CD4-positive, alpha-beta memory T cell (primary cell): ENCODE results near the gene BBOX1. TPM values are rescaled to one million over a fixed set of nuclear protein-coding genes. Genes with fewer than 3 reads are reported as not detected.

Source experiments
- CTCF ChIA-PET: fragments of 350-600 bp; sonication (Branson Sonifier 250); formaldehyde crosslinking; loops from one replicate; lab custom pipeline; 2021; ENCODE audit warnings: inconsistent platforms; ENCODE audit not compliant: partially characterized antibody; lab: Charles Lee
- POLR2A ChIA-PET: fragments of 350-600 bp; sonication (Branson Sonifier 250); formaldehyde crosslinking; loops from one replicate; lab custom pipeline; 2021; ENCODE audit not compliant: partially characterized antibody; lab: Charles Lee
- DNase-seq, 5 donors: peaks; one replicate each; pipeline versions ENCODE4 v3.0.0 to v3.0.0-alpha.2; 2020 to 2022; ENCODE audit warnings: mixed read lengths in 1 of 5
- H3K27ac ChIP-seq: one replicate; pipeline ENCODE4 v1.7.0; 2013; ENCODE audit warnings: low read depth, low read length
- H3K27me3 ChIP-seq: 2 replicates; pipeline ENCODE4 v1.7.0; 2013; ENCODE audit warnings: mild to moderate bottlenecking, low read length, moderate library complexity; ENCODE audit not compliant: insufficient read depth
- H3K36me3 ChIP-seq: 2 replicates; pipeline ENCODE4 v1.7.0; 2013; ENCODE audit warnings: mild to moderate bottlenecking, low read length, moderate library complexity; ENCODE audit not compliant: insufficient read depth
- H3K4me1 ChIP-seq: 2 replicates; pipeline ENCODE4 v1.7.0; 2013; ENCODE audit warnings: mild to moderate bottlenecking, low read length, moderate library complexity; ENCODE audit not compliant: insufficient read depth
- H3K4me3 ChIP-seq, 2 donors: one replicate each; pipeline ENCODE4 v1.7.0; 2013; ENCODE audit warnings: low read length in 2 of 2, mild to moderate bottlenecking in 1 of 2
- H3K9me3 ChIP-seq, 2 donors: one replicate each; pipeline ENCODE4 v1.7.0; 2013; ENCODE audit warnings: low read length in 2 of 2, control low read depth in 1 of 2; ENCODE audit not compliant: control insufficient read depth in 1 of 2
- H3K27ac Mint-ChIP-seq, 7 donors: one replicate each; pipeline ENCODE4 v1.8.0; 2020 to 2021; ENCODE audit warnings: mixed read lengths in 7 of 7, mild to moderate bottlenecking in 6 of 7, inconsistent platforms in 3 of 7, moderate library complexity in 3 of 7
- H3K27me3 Mint-ChIP-seq, 2 donors: one replicate each; pipeline ENCODE4 v1.8.0; 2020 to 2021; ENCODE audit warnings: mixed read lengths in 2 of 2
- H3K36me3 Mint-ChIP-seq, 2 donors: one replicate each; pipeline ENCODE4 v1.8.0; 2020 to 2021; ENCODE audit warnings: mixed read lengths in 2 of 2, inconsistent platforms in 1 of 2, mild to moderate bottlenecking in 1 of 2
- H3K4me1 Mint-ChIP-seq, 4 donors: one replicate each; pipeline ENCODE4 v1.8.0; 2020 to 2021; ENCODE audit warnings: mixed read lengths in 4 of 4, mild to moderate bottlenecking in 1 of 4
- H3K4me3 Mint-ChIP-seq, 8 donors: one replicate each; pipeline ENCODE4 v1.8.0; 2020 to 2021; ENCODE audit warnings: mixed read lengths in 8 of 8, mild to moderate bottlenecking in 7 of 8, moderate library complexity in 6 of 8, inconsistent platforms in 3 of 8
- H3K9me3 Mint-ChIP-seq, 8 donors: one replicate each; pipeline ENCODE4 v1.8.0; 2020 to 2021; ENCODE audit warnings: mixed read lengths in 8 of 8, mild to moderate bottlenecking in 5 of 8, inconsistent platforms in 3 of 8, moderate library complexity in 1 of 8
- intact Hi-C: fragments of 100-400 bp; cut with micrococcal nuclease; formaldehyde crosslinking; loops from one replicate; pipeline ENCODE4 v1.15.1; 2023
- polyA plus RNA-seq, 2 donors: library from polyadenylated mRNA; unstranded; fragments of 300-500 nt; fragmentation: Illumina TruSeq; gene quantifications; one replicate each; pipeline ENCODE4 v1.2.3, GENCODE V29; 2021
- total RNA-seq, 2 experiments: library from RNA; stranded (reverse); gene quantifications; one replicate each; pipeline ENCODE4 v1.2.3, GENCODE V29; 2021

BBOX1 gene
- total and polyA plus RNA-seq, 4 experiments from 2014 or later, result not detected

GRCh38 chr11:27055065-27055682 lies 14.6 kb downstream of the BBOX1 start:
- H3K36me3 ChIP-seq, result no peaks in the 10 kb centered on the region
- intact Hi-C loops, result no loop called here
- no peaks in the 10 kb centered on the region for H3K36me3 Mint-ChIP-seq
- no peaks in the 10 kb centered on the region for H3K27me3 Mint-ChIP-seq
- H3K4me3 ChIP-seq, result no peak overlapping the region
- H3K4me1 Mint-ChIP-seq, result no peaks in the 10 kb centered on the region
- H3K4me3 Mint-ChIP-seq, result no peak overlapping the region
- CTCF ChIA-PET, result no interaction called here
- DNase-seq, result no peak
- peaks cover 0 to 10% (median 3%) of the 10 kb centered on the region in 8 donors for H3K9me3 Mint-ChIP-seq
- no peaks in the 10 kb centered on the region for H3K27me3 ChIP-seq
- H3K9me3 ChIP-seq, result no peaks in the 10 kb centered on the region
- no peak overlapping the region for H3K27ac ChIP-seq
- no peak overlapping the region for H3K27ac Mint-ChIP-seq
- no peaks in the 10 kb centered on the region for H3K4me1 ChIP-seq
- POLR2A ChIA-PET, result no interaction called here

GRCh38 chr11:27057091-27057780 lies 16.6 kb downstream of the BBOX1 start:
- Histone ChIP-seq H3K27ac (no peak overlapping the region), H3K4me3 (no peak overlapping the region), H3K4me1 (no peaks in the 10 kb centered on the region), H3K27me3 (no peaks in the 10 kb centered on the region), H3K9me3 (no peaks in the 10 kb centered on the region), H3K36me3 (no peaks in the 10 kb centered on the region)
- ChIA-PET CTCF (no interaction called here), POLR2A (no interaction called here)
- Mint-ChIP-seq H3K4me1 (no peaks in the 10 kb centered on the region), H3K27ac (no peak overlapping the region), H3K4me3 (no peak overlapping the region), H3K9me3 (peaks cover 0 to 8% (median 3%) of the 10 kb centered on the region in 8 donors), H3K36me3 (no peaks in the 10 kb centered on the region), H3K27me3 (peaks cover 0 to 2% of the 10 kb centered on the region in 2 donors)
- intact Hi-C loops, result no loop called here
- no peak for DNase-seq

GRCh38 chr11:27058456-27058855 lies 17.8 kb downstream of the BBOX1 start:
- no peak overlapping the region for H3K4me3 ChIP-seq
- intact Hi-C loops, result no loop called here
- no peak for DNase-seq
- no peaks in the 10 kb centered on the region for H3K4me1 Mint-ChIP-seq
- H3K27me3 ChIP-seq, result no peaks in the 10 kb centered on the region
- CTCF ChIA-PET, result no interaction called here
- no peak overlapping the region for H3K4me3 Mint-ChIP-seq
- peaks cover 0 to 2% of the 10 kb centered on the region in 2 donors for H3K27me3 Mint-ChIP-seq
- no peak overlapping the region for H3K27ac Mint-ChIP-seq
- no peaks in the 10 kb centered on the region for H3K36me3 ChIP-seq
- POLR2A ChIA-PET, result no interaction called here
- peaks cover 0 to 7% (median 3%) of the 10 kb centered on the region in 8 donors for H3K9me3 Mint-ChIP-seq
- no peaks in the 10 kb centered on the region for H3K9me3 ChIP-seq
- no peaks in the 10 kb centered on the region for H3K36me3 Mint-ChIP-seq
- no peak overlapping the region for H3K27ac ChIP-seq
- H3K4me1 ChIP-seq, result no peaks in the 10 kb centered on the region

- H3K27me3 ChIP-seq, result no peaks in the 10 kb centered on the region
- no peak overlapping the region for H3K27ac ChIP-seq
- Mint-ChIP-seq H3K4me3 (no peak overlapping the region), H3K36me3 (no peaks in the 10 kb centered on the region), H3K9me3 (peaks cover 0 to 7% (median 3%) of the 10 kb centered on the region in 8 donors), H3K4me1 (no peaks in the 10 kb centered on the region), H3K27ac (no peak overlapping the region), H3K27me3 (peaks cover 0 to 2% of the 10 kb centered on the region in 2 donors)
- H3K36me3 ChIP-seq, result no peaks in the 10 kb centered on the region
- POLR2A ChIA-PET, result no interaction called here
- CTCF ChIA-PET, result no interaction called here
- H3K4me3 ChIP-seq, result no peak overlapping the region
- no peaks in the 10 kb centered on the region for H3K4me1 ChIP-seq
- no peaks in the 10 kb centered on the region for H3K9me3 ChIP-seq
- intact Hi-C loops, result no loop called here
- DNase-seq, result no peak
These were observed 18.8 kb downstream of the BBOX1 start for GRCh38 chr11:27059431-27059830.

- ChIA-PET CTCF (no interaction called here), POLR2A (no interaction called here)
- Histone ChIP-seq H3K9me3 (no peaks in the 10 kb centered on the region), H3K36me3 (no peaks in the 10 kb centered on the region), H3K4me3 (no peak overlapping the region), H3K27ac (no peak overlapping the region), H3K27me3 (no peaks in the 10 kb centered on the region), H3K4me1 (no peaks in the 10 kb centered on the region)
- DNase-seq, result no peak
- H3K36me3 Mint-ChIP-seq, result no peaks in the 10 kb centered on the region
- H3K4me1 Mint-ChIP-seq, result no peaks in the 10 kb centered on the region
- H3K4me3 Mint-ChIP-seq, result no peak overlapping the region
- H3K9me3 Mint-ChIP-seq, result peaks cover 0 to 7% (median 2%) of the 10 kb centered on the region in 8 donors
- H3K27me3 Mint-ChIP-seq, result peaks cover 0 to 2% of the 10 kb centered on the region in 2 donors
- intact Hi-C loops, result no loop called here
- H3K27ac Mint-ChIP-seq, result no peak overlapping the region
These were observed 20.3 kb downstream of the BBOX1 start for GRCh38 chr11:27060816-27061460.

- H3K4me1 Mint-ChIP-seq, result no peaks in the 10 kb centered on the region
- no peaks in the 10 kb centered on the region for H3K36me3 Mint-ChIP-seq
- no peaks in the 10 kb centered on the region for H3K36me3 ChIP-seq
- peaks cover 0 to 7% (median 2%) of the 10 kb centered on the region in 8 donors for H3K9me3 Mint-ChIP-seq
- no peak overlapping the region for H3K4me3 ChIP-seq
- H3K4me1 ChIP-seq, result no peaks in the 10 kb centered on the region
- ChIA-PET CTCF (no interaction called here), POLR2A (no interaction called here)
- H3K9me3 ChIP-seq, result no peaks in the 10 kb centered on the region
- H3K27me3 Mint-ChIP-seq, result peaks cover 0 to 2% of the 10 kb centered on the region in 2 donors
- H3K27ac Mint-ChIP-seq, result no peak overlapping the region
- H3K4me3 Mint-ChIP-seq, result no peak overlapping the region
- H3K27me3 ChIP-seq, result no peaks in the 10 kb centered on the region
- DNase-seq, result no peak
- intact Hi-C loops, result no loop called here
- H3K27ac ChIP-seq, result no peak overlapping the region
These were observed 20.8 kb downstream of the BBOX1 start for GRCh38 chr11:27061461-27061821.

- Histone ChIP-seq H3K9me3 (no peaks in the 10 kb centered on the region), H3K4me1 (no peaks in the 10 kb centered on the region), H3K27ac (no peak overlapping the region), H3K27me3 (no peaks in the 10 kb centered on the region), H3K4me3 (no peak overlapping the region), H3K36me3 (no peaks in the 10 kb centered on the region)
- H3K9me3 Mint-ChIP-seq, result peaks cover 0 to 10% (median 3%) of the 10 kb centered on the region in 8 donors
- no peak for DNase-seq
- POLR2A ChIA-PET, result no interaction called here
- CTCF ChIA-PET, result no interaction called here
- H3K4me1 Mint-ChIP-seq, result no peaks in the 10 kb centered on the region
- intact Hi-C loops, result no loop called here
- no peak overlapping the region for H3K27ac Mint-ChIP-seq
- H3K4me3 Mint-ChIP-seq, result no peak overlapping the region
- no peaks in the 10 kb centered on the region for H3K36me3 Mint-ChIP-seq
- H3K27me3 Mint-ChIP-seq, result peaks cover 0 to 2% of the 10 kb centered on the region in 2 donors
These were observed 23.5 kb downstream of the BBOX1 start for GRCh38 chr11:27064086-27064485.
